H9 (cell line): ENCODE results near the gene MGAT4A. TPM values are rescaled to one million over a fixed set of nuclear protein-coding genes. Genes with fewer than 3 reads are reported as not detected.

Experiments used
- DNase-seq: peaks from one replicate; pipeline ENCODE4 v3.0.0-alpha.2; 2017
- H2AFZ ChIP-seq: one replicate; pipeline ENCODE4 v1.6.1; 2013; ENCODE audit warnings: mild to moderate bottlenecking, low read length, control low read depth, moderate library complexity
- H2AK5ac ChIP-seq: 2 replicates; pipeline ENCODE4 v1.6.1; 2013; ENCODE audit warnings: low read length, control low read depth, mixed read lengths; ENCODE audit not compliant: insufficient read length
- H2BK120ac ChIP-seq: one replicate; pipeline ENCODE4 v1.6.1; 2013; ENCODE audit warnings: low read depth, mild to moderate bottlenecking, low read length, control low read depth, inconsistent platforms; ENCODE audit not compliant: poor library complexity, severe bottlenecking
- H2BK12ac ChIP-seq: 2 replicates; pipeline ENCODE4 v1.6.1; 2013; ENCODE audit warnings: low read length, control low read depth, mixed read lengths, low read depth; ENCODE audit not compliant: insufficient read length
- H2BK15ac ChIP-seq: 2 replicates; pipeline ENCODE4 v1.6.1; 2013; ENCODE audit warnings: low read depth, low read length, control low read depth
- H2BK20ac ChIP-seq: one replicate; pipeline ENCODE4 v1.6.1; 2013; ENCODE audit warnings: low read depth, mild to moderate bottlenecking, low read length, control low read depth, inconsistent platforms; ENCODE audit not compliant: poor library complexity, severe bottlenecking
- H2BK5ac ChIP-seq: 2 replicates; pipeline ENCODE4 v1.6.1; 2013; ENCODE audit warnings: low read length, control low read depth, mixed read lengths; ENCODE audit not compliant: insufficient read length
- H3K14ac ChIP-seq: 2 replicates; pipeline ENCODE4 v1.6.1; 2013; ENCODE audit warnings: low read length, control low read depth; ENCODE audit not compliant: insufficient read depth
- H3K18ac ChIP-seq: 2 replicates; pipeline ENCODE4 v1.6.1; 2013; ENCODE audit warnings: low read depth, mild to moderate bottlenecking, mixed read lengths, low read length, control low read depth; ENCODE audit not compliant: insufficient read length
- H3K23ac ChIP-seq: 2 replicates; pipeline ENCODE4 v1.6.1; 2013; ENCODE audit warnings: low read length, control low read depth, mixed read lengths, low read depth; ENCODE audit not compliant: insufficient read length
- H3K23me2 ChIP-seq: 2 replicates; pipeline ENCODE4 v1.6.1; 2013; ENCODE audit warnings: low read depth, mild to moderate bottlenecking, mixed read lengths, low read length, control low read depth; ENCODE audit not compliant: insufficient read length, poor library complexity, severe bottlenecking
- H3K27ac ChIP-seq: 2 replicates; pipeline ENCODE4 v1.5.1; 2013; ENCODE audit warnings: low read length, control low read depth, mixed read lengths, low read depth; ENCODE audit not compliant: insufficient read length
- H3K27me3 ChIP-seq: 2 replicates; pipeline ENCODE4 v1.6.1; 2013; ENCODE audit warnings: low read length, control low read depth, inconsistent platforms; ENCODE audit not compliant: insufficient read depth
- H3K4ac ChIP-seq: 2 replicates; pipeline ENCODE4 v1.6.1; 2013; ENCODE audit warnings: low read depth, mild to moderate bottlenecking, control low read depth, inconsistent platforms, low read length, moderate library complexity
- H3K4me1 ChIP-seq: 2 replicates; pipeline ENCODE4 v1.6.1; 2013; ENCODE audit warnings: low read length, control low read depth, inconsistent platforms; ENCODE audit not compliant: insufficient read depth
- H3K4me2 ChIP-seq: 2 replicates; pipeline ENCODE4 v1.6.1; 2013; ENCODE audit warnings: low read length, control low read depth, mixed read lengths; ENCODE audit not compliant: insufficient read length, insufficient read depth
- H3K56ac ChIP-seq: 2 replicates; pipeline ENCODE4 v1.6.1; 2013; ENCODE audit warnings: low read depth, mild to moderate bottlenecking, mixed read lengths, low read length, control low read depth; ENCODE audit not compliant: insufficient read length
- H3K79me1 ChIP-seq: 2 replicates; pipeline ENCODE4 v1.6.1; 2013; ENCODE audit warnings: low read depth, mild to moderate bottlenecking, moderate library complexity, low read length, control low read depth, inconsistent platforms; ENCODE audit not compliant: insufficient read depth, poor library complexity, severe bottlenecking
- H3K79me2 ChIP-seq: 2 replicates; pipeline ENCODE4 v1.6.1; 2013; ENCODE audit warnings: low read length, control low read depth, inconsistent platforms; ENCODE audit not compliant: insufficient read depth
- H3K9ac ChIP-seq: 2 replicates; pipeline ENCODE4 v1.6.1; 2013; ENCODE audit warnings: low read length, control low read depth, mixed read lengths; ENCODE audit not compliant: insufficient read length; ENCODE audit errors: extremely low read depth
- H3K9me3 ChIP-seq: one replicate; pipeline ENCODE4 v1.6.1; 2013; ENCODE audit warnings: low read depth, low read length, inconsistent platforms; ENCODE audit not compliant: control insufficient read depth
- H3T11ph ChIP-seq: one replicate; pipeline ENCODE4 v1.6.1; 2013; ENCODE audit warnings: mild to moderate bottlenecking, low read length, control low read depth, inconsistent platforms
- H4K20me1 ChIP-seq: one replicate; pipeline ENCODE4 v1.6.1; 2013; ENCODE audit not compliant: control insufficient read depth, insufficient read length, insufficient read depth
- H4K5ac ChIP-seq: 2 replicates; pipeline ENCODE4 v1.6.1; 2013; ENCODE audit warnings: low read depth, mild to moderate bottlenecking, mixed read lengths, low read length, control low read depth; ENCODE audit not compliant: insufficient read length
- H4K8ac ChIP-seq: replicated peaks from 2 replicates; pipeline ENCODE4 v1.6.1; 2013; ENCODE audit warnings: low read length, control low read depth, mixed read lengths, low read depth; ENCODE audit not compliant: insufficient read length
- H4K91ac ChIP-seq: 2 replicates; pipeline ENCODE4 v1.6.1; 2013; ENCODE audit warnings: low read depth, mild to moderate bottlenecking, moderate library complexity, mixed read lengths, low read length, control low read depth; ENCODE audit not compliant: insufficient read length
- H3K27ac Mint-ChIP-seq, 3 experiments: 2 replicates in 2 of 3; 3 replicates in 1 of 3; pipeline ENCODE4 v1.8.0; 2020 to 2021; ENCODE audit warnings: mixed read lengths in 3 of 3, mild to moderate bottlenecking in 1 of 3, moderate library complexity in 1 of 3
- H3K27me3 Mint-ChIP-seq: 2 replicates; pipeline ENCODE4 v1.8.0; 2021; ENCODE audit warnings: low read depth, mild to moderate bottlenecking, moderate library complexity, mixed read lengths
- H3K36me3 Mint-ChIP-seq, 3 experiments: 2 replicates in 2 of 3; 3 replicates in 1 of 3; pipeline ENCODE4 v1.8.0; 2020 to 2021; ENCODE audit warnings: low read depth in 3 of 3, mixed read lengths in 3 of 3; ENCODE audit not compliant: insufficient read depth in 1 of 3
- H3K4me1 Mint-ChIP-seq, 2 experiments: 2 replicates each; pipeline ENCODE4 v1.8.0; 2020; ENCODE audit warnings: mixed read lengths in 2 of 2
- H3K4me3 Mint-ChIP-seq, 2 experiments: 2 replicates in 1 of 2; 3 replicates in 1 of 2; pipeline ENCODE4 v1.8.0; 2020 to 2021; ENCODE audit warnings: mild to moderate bottlenecking in 2 of 2, mixed read lengths in 2 of 2, moderate library complexity in 1 of 2
- H3K9me3 Mint-ChIP-seq, 2 experiments: 2 replicates in 1 of 2; 3 replicates in 1 of 2; pipeline ENCODE4 v1.8.0; 2020; ENCODE audit warnings: mild to moderate bottlenecking in 2 of 2, mixed read lengths in 2 of 2, moderate library complexity in 1 of 2
- WGBS: extraction: QIAGEN DNeasy Blood & Tissue Kit; methylation state at CpG from one replicate; pipeline ENCODE4 v1.1.7; 2013; ENCODE audit warnings: missing lambda C conversion rate, low lambda C conversion rate, mixed read lengths; ENCODE audit not compliant: insufficient read length; ENCODE audit errors: extremely low coverage; 5-methylcytosine and 5-hydroxymethylcytosine counted together
- total RNA-seq: library from RNA; stranded (reverse); gene quantifications from 2 replicates; pipeline ENCODE4 v1.2.1, GENCODE V29; 2021
- TF ChIP-seq, protein P1 (sequence below): fragments of 200-600 bp; sonication (generic); conservative IDR thresholded peaks from 3 replicates; pipeline ENCODE4 v1.8.0; 2021; ENCODE audit warnings: antibody characterized with exemption, mild to moderate bottlenecking

Gene MGAT4A
- total RNA-seq, 1 experiment from 2014 or later: 3.5 TPM

DNA sequence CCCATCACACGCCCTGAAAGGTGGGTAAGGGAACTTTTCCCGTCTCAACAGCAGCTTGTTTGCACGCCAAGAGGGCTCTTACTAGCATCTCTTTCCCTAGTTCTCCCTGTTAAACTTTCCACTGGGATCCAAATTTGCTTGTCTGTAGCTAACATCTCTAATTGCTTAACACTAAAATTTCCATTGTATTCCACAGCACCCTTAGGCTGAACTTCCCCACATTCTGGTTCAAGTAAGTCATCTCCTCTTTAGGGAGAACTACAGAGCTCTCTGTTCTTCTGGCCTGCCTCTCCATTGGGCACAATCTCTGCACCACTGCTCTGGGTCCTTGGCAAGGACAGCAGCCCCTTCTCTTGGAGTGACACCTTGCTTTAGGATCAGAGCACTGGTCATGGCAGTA, 98.6 kb downstream of the MGAT4A start:
- Histone ChIP-seq H4K8ac (no peak overlapping the region), H3K79me1 (no peaks in the 10 kb centered on the region), H2BK5ac (no peak overlapping the region), H2BK120ac (no peak overlapping the region), H3K4me1 (no peaks in the 10 kb centered on the region), H3K56ac (no peak overlapping the region), H3K23me2 (no peaks in the 10 kb centered on the region), H2AFZ (no peak overlapping the region), H3K4ac (no peak overlapping the region), H4K5ac (no peak overlapping the region), H4K20me1 (no peaks in the 10 kb centered on the region), H3K18ac (no peak overlapping the region), H2BK12ac (no peak overlapping the region), H3K27me3 (no peaks in the 10 kb centered on the region), H3K79me2 (no peaks in the 10 kb centered on the region), H2AK5ac (no peak overlapping the region), H3K4me2 (no peak overlapping the region), H2BK15ac (no peak overlapping the region), H3K27ac (no peak overlapping the region), H3T11ph (no peak overlapping the region), H4K91ac (no peak overlapping the region), H3K23ac (no peak overlapping the region), H3K9me3 (no peaks in the 10 kb centered on the region), H3K9ac (no peak overlapping the region), H3K14ac (no peak overlapping the region), H2BK20ac (no peak overlapping the region)
- H3K36me3 Mint-ChIP-seq: no peaks in the 10 kb centered on the region
- DNase-seq: no peak
- no CpG with 5 or more reads among the region's 3 CpGs for WGBS
- no peaks in the 10 kb centered on the region; the same call in none of the 2 replicates for H3K27me3 Mint-ChIP-seq
- H3K9me3 Mint-ChIP-seq: no peaks in the 10 kb centered on the region
- TF ChIP-seq, protein P1, sequence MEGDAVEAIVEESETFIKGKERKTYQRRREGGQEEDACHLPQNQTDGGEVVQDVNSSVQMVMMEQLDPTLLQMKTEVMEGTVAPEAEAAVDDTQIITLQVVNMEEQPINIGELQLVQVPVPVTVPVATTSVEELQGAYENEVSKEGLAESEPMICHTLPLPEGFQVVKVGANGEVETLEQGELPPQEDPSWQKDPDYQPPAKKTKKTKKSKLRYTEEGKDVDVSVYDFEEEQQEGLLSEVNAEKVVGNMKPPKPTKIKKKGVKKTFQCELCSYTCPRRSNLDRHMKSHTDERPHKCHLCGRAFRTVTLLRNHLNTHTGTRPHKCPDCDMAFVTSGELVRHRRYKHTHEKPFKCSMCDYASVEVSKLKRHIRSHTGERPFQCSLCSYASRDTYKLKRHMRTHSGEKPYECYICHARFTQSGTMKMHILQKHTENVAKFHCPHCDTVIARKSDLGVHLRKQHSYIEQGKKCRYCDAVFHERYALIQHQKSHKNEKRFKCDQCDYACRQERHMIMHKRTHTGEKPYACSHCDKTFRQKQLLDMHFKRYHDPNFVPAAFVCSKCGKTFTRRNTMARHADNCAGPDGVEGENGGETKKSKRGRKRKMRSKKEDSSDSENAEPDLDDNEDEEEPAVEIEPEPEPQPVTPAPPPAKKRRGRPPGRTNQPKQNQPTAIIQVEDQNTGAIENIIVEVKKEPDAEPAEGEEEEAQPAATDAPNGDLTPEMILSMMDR: no peak
- peaks cover 11% of the 10 kb centered on the region in 2 experiments for H3K4me1 Mint-ChIP-seq
- H3K27ac Mint-ChIP-seq: no peak overlapping the region
- H3K4me3 Mint-ChIP-seq: no peak overlapping the region
